Activated naive CD4-positive, alpha-beta T cell treated with anti-CD3 and anti-CD28 coated beads for 36 hours (primary cell): ENCODE results near the gene CSPG4. TPM values are rescaled to one million over a fixed set of nuclear protein-coding genes. Genes with fewer than 3 reads are reported as not detected.
"Not testable (repeated sequence)": the region's sequence is repeated elsewhere in the genome, so short reads cannot be mapped to it uniquely, and the experiment has no call there.

Source experiments
- CTCF ChIA-PET: fragments of 350-600 bp; sonication (Branson Sonifier 250); formaldehyde crosslinking; loops from one replicate; lab custom pipeline; 2021; ENCODE audit warnings: antibody characterized with exemption; lab: Charles Lee
- DNase-seq: peaks from one replicate; pipeline ENCODE4 v3.0.0-alpha.2; 2020
- H3K27ac Mint-ChIP-seq: one replicate; pipeline ENCODE4 v1.8.0; 2021; ENCODE audit warnings: mild to moderate bottlenecking, mixed read lengths
- H3K27me3 Mint-ChIP-seq: one replicate; pipeline ENCODE4 v1.8.0; 2021; ENCODE audit warnings: low read depth, mixed read lengths
- H3K36me3 Mint-ChIP-seq: one replicate; pipeline ENCODE4 v1.8.0; 2021; ENCODE audit warnings: low read depth, mixed read lengths
- H3K4me1 Mint-ChIP-seq: one replicate; pipeline ENCODE4 v1.8.0; 2021; ENCODE audit warnings: low read depth, mixed read lengths
- H3K4me3 Mint-ChIP-seq: one replicate; pipeline ENCODE4 v1.8.0; 2021; ENCODE audit warnings: mild to moderate bottlenecking, moderate library complexity, mixed read lengths
- H3K9me3 Mint-ChIP-seq: one replicate; pipeline ENCODE4 v1.8.0; 2021; ENCODE audit warnings: mixed read lengths
- intact Hi-C: fragments of 100-400 bp; cut with micrococcal nuclease; formaldehyde crosslinking; loops from one replicate; pipeline ENCODE4 v1.15.1; 2023
- total RNA-seq, 2 experiments: library from RNA; stranded (reverse); gene quantifications; one replicate each; pipeline ENCODE4 v1.2.3, GENCODE V29; 2021

CSPG4 gene
- total RNA-seq, 2 experiments from 2014 or later = not detected

DNA sequence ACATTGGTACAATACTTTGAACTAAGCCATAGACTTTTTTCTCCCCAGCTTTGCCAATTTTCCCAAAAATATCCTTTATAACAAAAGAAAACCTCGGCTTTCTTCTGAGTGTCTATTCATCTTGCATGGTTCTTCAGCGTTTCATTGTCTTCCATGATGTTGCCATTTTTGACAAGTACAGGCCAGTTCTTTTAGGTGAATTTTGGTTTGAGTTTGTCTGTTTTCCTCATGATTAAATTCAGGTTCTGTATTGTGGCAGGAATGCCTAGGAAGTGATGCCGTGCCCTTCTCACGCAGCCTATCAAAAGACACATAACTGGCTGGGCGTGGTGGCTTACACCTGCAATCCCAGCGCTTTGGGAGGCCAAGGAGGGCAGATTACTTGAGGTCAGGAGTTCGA is 7.6 kb upstream of the CSPG4 start:
- intact Hi-C loops = loop anchor here (10.0 kb wide), 1 partner anchor 335 kb away; the partner anchor contains the start of gene TMEM266
- H3K27me3 Mint-ChIP-seq = peaks cover 8% of the 10 kb centered on the region
- H3K4me1 Mint-ChIP-seq = peaks cover 6% of the 10 kb centered on the region
- H3K9me3 Mint-ChIP-seq = no peaks in the 10 kb centered on the region
- H3K36me3 Mint-ChIP-seq = no peaks in the 10 kb centered on the region
- CTCF ChIA-PET = interaction anchor here (0.6 kb wide), 1 partner anchor 419 kb away, joined by 3 read pairs; no protein-coding TSS in a partner anchor
- no peak overlapping the region for H3K27ac Mint-ChIP-seq
- no peak overlapping the region for H3K4me3 Mint-ChIP-seq
- no peak for DNase-seq

DNA sequence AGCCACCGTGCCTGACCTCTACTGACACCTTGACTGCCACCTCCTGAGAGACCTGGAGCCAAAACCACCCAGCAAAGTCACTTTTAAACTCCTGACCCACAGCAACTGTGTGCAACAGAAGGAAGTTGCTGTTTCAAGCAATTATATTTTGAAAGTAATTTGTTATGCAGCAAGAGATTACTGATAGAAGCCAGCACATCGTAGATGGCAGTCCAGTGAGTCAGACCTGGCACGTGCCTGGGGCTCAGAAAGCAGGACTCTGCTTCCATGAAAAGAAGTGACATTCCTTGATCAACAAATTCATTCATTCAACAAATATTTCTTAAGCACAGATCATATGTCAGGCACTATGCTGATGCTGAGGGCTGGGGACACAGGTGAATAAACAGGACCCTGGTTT is 5.7 kb upstream of the CSPG4 start:
- intact Hi-C loops = no loop called here
- no peak overlapping the region for H3K4me3 Mint-ChIP-seq
- H3K27ac Mint-ChIP-seq = no peak overlapping the region
- DNase-seq = no peak
- H3K27me3 Mint-ChIP-seq = peaks cover 10% of the 10 kb centered on the region
- CTCF ChIA-PET = interaction anchor here (1.0 kb wide), 1 partner anchor 84 kb away, joined by 3 read pairs; no protein-coding TSS in a partner anchor
- H3K4me1 Mint-ChIP-seq = peaks cover 6% of the 10 kb centered on the region
- no peaks in the 10 kb centered on the region for H3K36me3 Mint-ChIP-seq
- H3K9me3 Mint-ChIP-seq = no peaks in the 10 kb centered on the region

DNA sequence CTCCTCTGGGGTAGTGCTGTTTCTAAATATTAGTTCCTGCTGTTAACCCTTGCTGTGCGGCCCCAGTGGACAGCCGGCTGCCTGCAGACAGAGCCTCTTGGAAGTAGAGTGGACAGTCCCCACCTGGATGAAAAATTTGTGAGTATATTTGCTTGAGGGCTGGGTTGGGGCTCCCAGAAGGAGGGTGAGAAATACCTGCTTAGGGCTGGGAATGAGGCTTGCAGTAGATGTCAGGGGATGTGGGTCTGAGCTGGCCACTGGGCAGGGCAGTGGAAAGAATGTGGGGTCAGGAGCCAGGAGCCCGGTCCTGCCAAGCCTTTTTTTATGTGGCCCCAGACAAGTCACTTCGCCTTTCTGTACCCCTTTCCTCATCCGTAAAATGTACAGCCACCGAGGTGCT is 4.4 kb upstream of the CSPG4 start:
- H3K27ac Mint-ChIP-seq, DNase-seq, H3K9me3 Mint-ChIP-seq, H3K4me1 Mint-ChIP-seq, H3K36me3 Mint-ChIP-seq, intact Hi-C loops, H3K4me3 Mint-ChIP-seq: not testable (repeated sequence)
- peaks cover 13% of the 10 kb centered on the region for H3K27me3 Mint-ChIP-seq
- CTCF ChIA-PET = interaction anchor here (1.0 kb wide), 1 partner anchor 85 kb away, joined by 3 read pairs; no protein-coding TSS in a partner anchor

DNA sequence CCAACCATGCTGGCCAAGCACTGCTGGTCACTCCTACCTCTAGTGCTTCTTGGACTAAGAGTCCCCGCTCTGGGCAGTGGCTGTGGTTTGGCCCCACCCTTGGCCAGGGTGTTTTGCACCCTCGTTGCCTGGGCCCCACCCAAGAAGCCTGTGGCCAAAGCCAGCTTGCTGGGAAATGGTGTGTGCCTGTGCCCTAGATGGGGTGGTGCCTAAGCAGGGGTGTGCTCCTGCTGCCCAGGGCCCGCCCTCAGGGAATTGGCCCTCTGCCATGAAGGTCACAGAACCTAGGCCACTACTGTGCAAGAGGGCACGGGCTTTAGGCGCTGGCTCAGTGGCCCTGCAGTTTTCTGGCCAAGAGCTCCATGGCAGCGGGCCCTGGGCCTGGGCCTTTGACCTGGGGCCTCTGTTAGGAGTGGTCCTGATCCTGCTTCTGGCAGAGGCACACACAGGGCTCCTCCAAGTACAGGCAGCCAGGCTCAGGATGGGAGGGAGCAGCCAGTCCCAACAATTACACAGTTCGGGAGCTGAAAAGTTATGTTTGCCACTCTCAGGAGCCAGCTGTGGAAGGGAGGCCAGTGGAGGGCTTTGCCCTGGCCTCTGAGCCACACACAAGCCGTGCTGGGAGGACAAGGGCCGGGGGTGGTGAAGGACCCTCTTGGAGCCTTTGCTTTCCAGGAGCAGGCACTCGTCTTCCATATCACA is 3.8 kb upstream of the CSPG4 start:
- H3K27me3 Mint-ChIP-seq = peaks cover 14% of the 10 kb centered on the region
- H3K4me3 Mint-ChIP-seq, H3K9me3 Mint-ChIP-seq, H3K4me1 Mint-ChIP-seq, CTCF ChIA-PET, H3K36me3 Mint-ChIP-seq, intact Hi-C loops, H3K27ac Mint-ChIP-seq, DNase-seq: not testable (repeated sequence)

DNA sequence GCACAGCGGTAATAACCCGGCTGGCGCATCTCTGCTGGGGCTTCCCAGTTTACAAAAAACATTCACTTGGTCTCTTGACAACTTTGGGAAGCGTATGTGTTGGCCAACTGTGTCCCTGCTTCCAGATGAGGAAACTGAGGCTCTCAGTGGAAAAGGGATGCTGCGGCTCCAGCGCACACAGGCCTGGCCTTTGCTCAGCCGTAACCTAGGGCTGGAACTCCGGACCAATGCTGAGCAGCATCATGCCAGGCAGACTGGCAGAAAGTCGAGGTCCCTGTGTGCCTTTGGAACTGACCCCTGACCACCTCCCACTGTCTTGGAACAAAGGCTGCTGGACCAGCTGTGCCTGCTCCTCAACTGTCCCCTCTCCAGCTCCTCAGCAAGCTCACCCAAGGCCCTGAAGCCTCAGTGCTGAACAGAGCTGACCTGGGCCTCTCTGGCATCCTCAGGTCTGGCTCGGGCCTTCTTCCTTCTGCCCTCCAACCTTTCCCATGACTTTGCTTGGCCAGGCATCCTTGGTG is 2.7 kb upstream of the CSPG4 start:
- H3K4me3 Mint-ChIP-seq, H3K9me3 Mint-ChIP-seq, intact Hi-C loops, H3K27ac Mint-ChIP-seq, DNase-seq, H3K36me3 Mint-ChIP-seq, CTCF ChIA-PET, H3K4me1 Mint-ChIP-seq: not testable (repeated sequence)
- peaks cover 11% of the 10 kb centered on the region for H3K27me3 Mint-ChIP-seq

DNA sequence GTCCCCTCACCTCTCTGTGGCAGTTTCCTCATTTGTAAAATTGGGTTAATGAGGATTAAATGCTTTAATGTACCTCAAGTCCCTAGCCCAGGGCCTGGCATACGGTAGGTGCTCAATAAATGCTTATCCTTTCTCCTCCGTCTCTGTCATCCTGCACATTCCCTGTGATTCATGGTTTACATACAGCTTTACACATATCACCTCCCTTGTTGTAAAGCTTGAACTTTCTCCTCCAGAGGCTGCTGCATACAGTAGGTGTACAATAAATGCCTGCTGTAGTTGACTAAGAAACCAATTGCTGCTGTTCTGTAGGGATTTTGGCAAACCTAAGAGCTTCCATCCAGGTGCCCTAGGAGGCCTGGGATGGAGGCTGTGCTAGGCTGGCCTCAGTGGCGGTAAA is 1.5 kb upstream of the CSPG4 start:
- no peak for DNase-seq
- Mint-ChIP-seq H3K27me3 (peaks cover 11% of the 10 kb centered on the region), H3K4me3 (no peak overlapping the region), H3K4me1 (no peaks in the 10 kb centered on the region), H3K9me3 (no peaks in the 10 kb centered on the region), H3K27ac (no peak overlapping the region), H3K36me3 (no peaks in the 10 kb centered on the region)
- intact Hi-C loops = no loop called here
- CTCF ChIA-PET = interaction anchor here (1.0 kb wide), 1 partner anchor 27 kb away, joined by 3 read pairs; no protein-coding TSS in a partner anchor

DNA sequence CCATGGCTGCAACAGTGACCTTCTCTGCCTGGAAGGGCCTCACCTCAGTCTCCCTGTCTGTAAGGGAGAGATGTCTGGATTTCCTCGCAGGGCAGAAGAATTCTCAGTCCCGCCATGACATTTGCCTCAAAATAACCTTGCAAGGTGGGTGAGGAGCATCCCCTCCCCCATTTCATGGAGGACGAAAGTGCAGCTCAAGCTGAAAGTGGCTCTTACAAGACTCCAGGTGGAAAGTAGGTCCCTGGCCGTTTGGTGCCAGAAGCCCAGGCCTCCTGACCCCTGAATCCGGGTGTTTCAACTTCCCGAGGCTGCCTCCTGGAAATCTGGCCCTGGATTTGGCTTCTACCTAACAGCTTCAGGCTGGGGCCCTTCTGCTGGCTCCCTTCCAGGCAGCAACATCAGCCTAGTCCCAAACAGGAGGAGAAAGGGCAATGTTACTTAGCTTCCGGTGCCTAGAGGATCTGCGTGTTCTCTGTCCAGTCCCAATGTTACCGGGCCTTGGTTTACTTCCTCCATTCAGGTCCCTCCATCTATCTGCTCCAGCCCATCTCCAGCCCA is 769 bp upstream of the CSPG4 start:
- intact Hi-C loops = no loop called here
- no peak overlapping the region for H3K27ac Mint-ChIP-seq
- CTCF ChIA-PET = interaction anchor here (1.0 kb wide), 1 partner anchor 27 kb away, joined by 3 read pairs; no protein-coding TSS in a partner anchor
- no peak overlapping the region for H3K4me3 Mint-ChIP-seq
- no peak for DNase-seq
- no peaks in the 10 kb centered on the region for H3K4me1 Mint-ChIP-seq
- H3K36me3 Mint-ChIP-seq = no peaks in the 10 kb centered on the region
- H3K27me3 Mint-ChIP-seq = peaks cover 11% of the 10 kb centered on the region
- H3K9me3 Mint-ChIP-seq = no peaks in the 10 kb centered on the region

DNA sequence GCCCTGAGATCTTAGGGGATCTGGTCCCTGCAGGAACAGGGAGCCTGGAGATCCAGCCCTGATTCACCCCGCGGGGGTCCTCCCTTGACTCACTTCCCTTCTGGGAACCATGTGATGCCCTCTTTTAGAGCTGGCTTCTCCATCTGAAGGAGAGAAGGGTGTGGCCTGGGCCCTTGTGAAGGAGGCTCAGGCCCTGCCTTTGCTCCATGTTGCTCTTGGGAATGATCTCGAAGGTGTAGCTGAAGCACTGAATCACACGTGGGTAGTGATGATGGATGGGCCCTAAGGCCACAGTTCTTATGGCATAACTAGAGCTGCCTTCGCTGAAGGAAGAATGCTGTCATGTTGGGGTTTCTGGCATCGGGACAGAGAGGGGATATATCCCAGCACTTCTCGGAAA is 1.2 kb downstream of the CSPG4 start:
- intact Hi-C loops, H3K27ac Mint-ChIP-seq, H3K4me1 Mint-ChIP-seq, DNase-seq, H3K4me3 Mint-ChIP-seq, CTCF ChIA-PET, H3K9me3 Mint-ChIP-seq, H3K36me3 Mint-ChIP-seq: not testable (repeated sequence)
- H3K27me3 Mint-ChIP-seq = peaks cover 11% of the 10 kb centered on the region

DNA sequence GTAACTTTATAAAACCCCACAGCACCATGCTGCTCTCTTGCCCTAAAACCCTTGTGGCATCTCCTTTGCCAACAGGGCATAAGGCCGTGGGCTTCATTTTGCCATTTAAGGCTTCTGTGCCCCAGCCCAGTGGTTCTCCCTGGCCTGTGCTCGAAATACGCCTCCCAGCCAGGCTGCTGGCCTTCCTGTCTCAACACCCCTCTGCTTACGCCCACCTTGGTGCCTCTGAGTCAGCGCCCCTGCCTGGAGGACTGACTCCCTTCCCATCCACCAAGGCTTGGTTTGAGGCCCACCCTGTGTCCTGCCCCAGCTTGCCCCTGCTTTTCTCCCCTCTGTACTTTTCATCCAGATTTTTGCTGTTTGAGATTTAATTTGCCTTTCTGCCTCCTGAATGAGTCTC is 1.8 kb downstream of the CSPG4 start:
- DNase-seq, H3K4me1 Mint-ChIP-seq, intact Hi-C loops, H3K4me3 Mint-ChIP-seq, H3K9me3 Mint-ChIP-seq, H3K27ac Mint-ChIP-seq, CTCF ChIA-PET, H3K36me3 Mint-ChIP-seq: not testable (repeated sequence)
- H3K27me3 Mint-ChIP-seq = peaks cover 11% of the 10 kb centered on the region

DNA sequence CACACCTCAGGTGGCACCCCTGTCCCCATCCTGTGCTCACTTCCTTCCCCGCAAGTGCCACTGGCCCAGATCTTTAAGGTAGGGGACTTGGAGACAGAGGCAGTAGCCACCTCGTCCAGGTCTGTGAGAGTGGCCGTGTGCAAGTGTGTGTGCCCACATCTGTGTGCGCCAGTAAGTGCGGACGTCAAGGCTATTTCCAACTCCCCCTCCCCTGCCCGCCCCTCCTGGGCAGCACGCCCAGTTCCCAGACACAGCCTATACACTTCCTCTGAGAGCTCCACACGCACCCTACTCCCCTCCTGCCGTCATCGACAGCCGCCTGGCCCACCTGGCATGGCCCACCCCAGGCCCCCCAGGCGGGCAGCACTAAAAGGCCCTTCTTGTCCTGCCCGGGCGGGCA is 3.2 kb downstream of the CSPG4 start:
- DNase-seq, CTCF ChIA-PET, H3K4me3 Mint-ChIP-seq, H3K4me1 Mint-ChIP-seq, intact Hi-C loops, H3K27ac Mint-ChIP-seq, H3K9me3 Mint-ChIP-seq, H3K36me3 Mint-ChIP-seq: not testable (repeated sequence)
- peaks cover 11% of the 10 kb centered on the region for H3K27me3 Mint-ChIP-seq

DNA sequence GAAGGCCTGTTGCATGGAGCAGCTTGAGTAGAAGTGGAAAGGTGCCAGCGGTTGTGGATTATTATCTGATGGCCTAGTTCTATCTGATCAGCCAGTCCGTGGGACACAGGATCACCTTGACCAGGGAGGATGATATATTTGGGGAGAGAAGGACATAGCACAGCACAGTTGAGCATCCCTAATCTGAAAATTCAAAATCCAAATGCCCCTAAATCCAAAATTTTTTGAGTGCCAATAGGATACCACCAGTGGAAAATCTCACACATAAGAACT is 6.0 kb downstream of the CSPG4 start:
- intact Hi-C loops = no loop called here
- no peaks in the 10 kb centered on the region for H3K36me3 Mint-ChIP-seq
- no peaks in the 10 kb centered on the region for H3K4me1 Mint-ChIP-seq
- no peaks in the 10 kb centered on the region for H3K9me3 Mint-ChIP-seq
- no peak for DNase-seq
- no peak overlapping the region for H3K27ac Mint-ChIP-seq
- CTCF ChIA-PET = no interaction called here
- peaks cover 2% of the 10 kb centered on the region for H3K27me3 Mint-ChIP-seq
- no peak overlapping the region for H3K4me3 Mint-ChIP-seq

DNA sequence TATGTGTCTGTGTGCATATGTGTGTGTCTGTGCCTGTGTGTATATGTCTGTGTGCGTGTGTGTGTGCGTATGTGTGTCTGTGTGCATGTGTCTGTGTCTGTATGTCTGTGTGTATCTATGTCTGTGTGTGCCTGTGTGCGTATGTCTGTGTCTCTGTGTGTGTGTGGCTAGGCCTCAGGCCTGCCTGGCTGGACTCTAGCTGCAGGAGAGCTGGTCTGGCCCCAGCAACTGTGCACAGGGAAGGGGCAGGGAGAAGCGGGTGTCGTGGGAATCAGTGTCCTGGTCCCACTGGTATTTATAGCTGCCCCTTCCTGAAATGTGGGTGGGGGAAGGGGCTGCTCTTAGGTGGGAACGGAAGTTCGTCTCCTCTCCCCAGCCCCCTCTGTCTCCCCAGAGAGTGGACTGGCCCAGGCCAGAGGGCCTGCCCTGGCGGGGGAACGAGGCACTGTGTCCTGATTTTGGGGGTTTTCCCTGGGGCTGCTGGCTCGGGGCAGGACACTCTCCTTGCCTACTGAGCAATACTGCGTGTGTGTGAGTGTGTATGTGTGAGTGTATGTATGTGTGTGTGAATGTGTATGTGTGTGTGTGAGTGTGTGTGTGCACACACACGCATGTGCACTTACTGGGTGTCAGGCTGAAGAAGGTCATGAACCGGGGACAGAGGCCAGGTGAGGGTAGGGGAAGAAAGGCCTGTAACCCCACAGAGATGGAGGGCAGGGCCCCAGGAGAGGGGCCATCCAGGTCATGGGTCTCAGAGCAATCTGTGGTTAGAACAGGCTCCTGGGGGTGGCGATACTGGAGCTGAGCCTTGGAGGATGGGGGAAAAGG is 6.6 kb downstream of the CSPG4 start:
- CTCF ChIA-PET = no interaction called here
- intact Hi-C loops = no loop called here
- DNase-seq = no peak
- Mint-ChIP-seq H3K9me3 (no peaks in the 10 kb centered on the region), H3K27me3 (no peaks in the 10 kb centered on the region), H3K4me3 (no peak overlapping the region), H3K4me1 (no peaks in the 10 kb centered on the region), H3K36me3 (no peaks in the 10 kb centered on the region), H3K27ac (no peak overlapping the region)
